HepG2 (cell line): Measurements from ENCODE around the gene CENPB. TPM values are rescaled to one million over a fixed set of nuclear protein-coding genes. Genes with fewer than 3 reads are reported as not detected.
A peak's percentile ranks its signal among the peaks of the same experiment; 100 is the strongest.

Experiments used
- AKAP8 ChIP-seq: sonication (generic); formaldehyde crosslinking; IDR thresholded peaks from 2 replicates; pipeline ENCODE4 v1.5.1; 2020; ENCODE audit warnings: mild to moderate bottlenecking, missing genetic modification reagents
- CBFB ChIP-seq: sonication (generic); formaldehyde crosslinking; IDR thresholded peaks from 2 replicates; pipeline ENCODE4 v1.4.0; 2020; ENCODE audit warnings: missing genetic modification reagents
- HNRNPH1 ChIP-seq: fragments of 200-400 bp; formaldehyde crosslinking; optimal IDR thresholded peaks from 2 replicates; pipeline ENCODE3; 2017; ENCODE audit warnings: mild to moderate bottlenecking, low read depth, low read length
- KDM1A ChIP-seq: IDR thresholded peaks from 2 replicates; pipeline ENCODE4 v1.6.1; 2016; ENCODE audit warnings: missing compliant biosample characterization
- KLF12 ChIP-seq: sonication (generic); formaldehyde crosslinking; IDR thresholded peaks from 2 replicates; pipeline ENCODE4 v1.4.0; 2020; ENCODE audit warnings: missing genetic modification reagents, borderline replicate concordance
- MTA1 ChIP-seq: sonication (generic); formaldehyde crosslinking; IDR thresholded peaks from 2 replicates; pipeline ENCODE4 v1.4.0; 2020; ENCODE audit warnings: missing genetic modification reagents, mild to moderate bottlenecking, borderline replicate concordance
- MTF2 ChIP-seq: sonication (generic); formaldehyde crosslinking; IDR thresholded peaks from 2 replicates; pipeline ENCODE4 v1.5.0; 2020; ENCODE audit warnings: missing genetic modification reagents, borderline replicate concordance
- MYPOP ChIP-seq: sonication (generic); formaldehyde crosslinking; IDR thresholded peaks from 2 replicates; pipeline ENCODE4 v1.8.1; 2023; ENCODE audit warnings: mild to moderate bottlenecking, moderate library complexity, missing genetic modification reagents
- PRDM10 ChIP-seq: sonication (generic); formaldehyde crosslinking; IDR thresholded peaks from 2 replicates; pipeline ENCODE4 v1.4.0; 2020; ENCODE audit warnings: low read depth, missing genetic modification reagents
- REXO4 ChIP-seq: sonication (generic); formaldehyde crosslinking; IDR thresholded peaks from 2 replicates; pipeline ENCODE4 v1.8.0; 2022; ENCODE audit warnings: missing genetic modification reagents, mild to moderate bottlenecking, borderline replicate concordance
- RFX5 ChIP-seq: IDR thresholded peaks from 2 replicates; pipeline ENCODE4 v1.6.1; 2011; ENCODE audit warnings: low read depth, low read length, improper control_type of control experiment
- RORA ChIP-seq: sonication (generic); formaldehyde crosslinking; IDR thresholded peaks from 2 replicates; pipeline ENCODE4 v1.5.0; 2020; ENCODE audit warnings: mild to moderate bottlenecking, missing genetic modification reagents, moderate library complexity
- ZMYM2 ChIP-seq: sonication (generic); formaldehyde crosslinking; IDR thresholded peaks from 2 replicates; pipeline ENCODE4 v1.8.0; 2022; ENCODE audit warnings: mild to moderate bottlenecking, missing genetic modification reagents
- ZNF280B ChIP-seq: sonication (generic); formaldehyde crosslinking; IDR thresholded peaks from 2 replicates; pipeline ENCODE4 v1.5.0; 2020; ENCODE audit warnings: missing genetic modification reagents, mild to moderate bottlenecking, borderline replicate concordance
- ZNF337 ChIP-seq: sonication (generic); formaldehyde crosslinking; IDR thresholded peaks from 2 replicates; pipeline ENCODE4 v1.5.1; 2020; ENCODE audit warnings: missing genetic modification reagents, low read depth, mild to moderate bottlenecking, borderline replicate concordance
- ZNF34 ChIP-seq: sonication (generic); formaldehyde crosslinking; IDR thresholded peaks from 2 replicates; pipeline ENCODE4 v1.4.0; 2020; ENCODE audit warnings: mild to moderate bottlenecking, missing genetic modification reagents, borderline replicate concordance
- ZNF619 ChIP-seq: sonication (generic); formaldehyde crosslinking; IDR thresholded peaks from 2 replicates; pipeline ENCODE4 v1.4.0; 2020; ENCODE audit warnings: mild to moderate bottlenecking, missing genetic modification reagents
- ZNF746 ChIP-seq: sonication (generic); formaldehyde crosslinking; IDR thresholded peaks from 2 replicates; pipeline ENCODE4 v1.8.0; 2022; ENCODE audit warnings: mild to moderate bottlenecking, missing genetic modification reagents
- polyA plus RNA-seq, 8 experiments: library from polyadenylated mRNA; depleted of rRNA in 3 of 8; stranded (reverse) in 7 of 8; unstranded in 1 of 8; fragments of >200 nt; fragmentation: Illumina TruSeq in 4 of 8; extraction: Trizol in 4 of 8; gene quantifications; 2 replicates each; pipeline versions ENCODE4 v1.2.1 to v1.2.3, GENCODE V29; 2011 to 2016; ENCODE audit warnings: low read depth in 4 of 8, missing spikeins in 1 of 8, mixed read lengths in 1 of 8; ENCODE audit not compliant: insufficient read depth in 1 of 8
- total RNA-seq, 5 experiments: library from RNA; depleted of rRNA; stranded (reverse); fragments of >200 nt; fragmentation: Illumina TruSeq; extraction: Trizol; gene quantifications; 2 replicates each; pipeline ENCODE4 v1.2.3, GENCODE V29; 2016; ENCODE audit warnings: low read depth in 1 of 5
- TF ChIP-seq, protein P1 (sequence below): sonication (generic); formaldehyde crosslinking; IDR thresholded peaks from 2 replicates; pipeline ENCODE4 v1.5.0; 2020; ENCODE audit warnings: missing genetic modification reagents

CENPB gene
- total and polyA plus RNA-seq, 2 of the 13 experiments (the other 11 are each of a cell fraction or from before 2014, with no cell fraction given) = 10.4 to 54.5 TPM

DNA sequence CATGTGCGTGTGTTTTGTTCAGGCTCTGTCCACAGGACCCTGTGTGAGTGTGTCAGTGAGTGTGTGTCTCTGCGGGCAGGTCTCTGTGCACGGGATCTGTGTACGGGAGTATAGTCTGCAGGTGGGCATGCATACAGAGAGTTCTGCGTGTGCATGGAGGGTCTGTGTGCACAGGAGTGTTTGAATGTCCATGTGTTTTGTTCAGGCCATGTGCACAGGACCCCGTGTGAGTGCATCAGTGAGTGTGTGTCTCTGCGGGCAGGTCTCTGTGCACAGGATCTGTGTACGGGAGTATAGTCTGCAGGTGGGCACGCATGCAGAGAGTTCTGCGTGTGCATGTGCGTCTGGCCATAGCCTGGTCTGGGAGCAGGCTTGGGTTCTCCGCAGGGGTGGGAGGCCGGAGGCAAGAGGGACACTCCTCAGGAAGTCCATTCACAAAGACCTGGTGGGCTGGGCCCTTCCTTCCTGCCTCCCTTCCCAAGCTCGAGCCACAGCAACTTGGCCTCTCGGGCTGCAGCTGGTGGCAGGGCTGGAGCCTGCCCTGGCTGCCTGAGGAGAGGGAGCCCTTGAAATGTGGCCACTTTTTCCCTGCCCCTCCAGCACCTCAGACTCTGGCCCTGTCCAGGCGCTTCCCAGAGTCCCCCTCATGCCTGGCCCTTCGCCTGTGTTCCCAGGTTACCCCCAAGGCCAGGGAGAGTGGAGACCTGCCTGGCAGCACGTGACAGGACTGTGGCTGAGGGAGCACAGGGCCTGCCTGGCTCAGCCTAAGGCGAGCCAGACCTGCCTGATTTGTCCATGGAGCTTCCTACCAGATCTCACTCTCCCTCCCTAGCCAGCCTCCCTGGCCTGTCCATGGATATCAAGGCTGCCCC lies 47.2 kb downstream of the CENPB start (continued):
- TF ChIP-seq, protein P1, sequence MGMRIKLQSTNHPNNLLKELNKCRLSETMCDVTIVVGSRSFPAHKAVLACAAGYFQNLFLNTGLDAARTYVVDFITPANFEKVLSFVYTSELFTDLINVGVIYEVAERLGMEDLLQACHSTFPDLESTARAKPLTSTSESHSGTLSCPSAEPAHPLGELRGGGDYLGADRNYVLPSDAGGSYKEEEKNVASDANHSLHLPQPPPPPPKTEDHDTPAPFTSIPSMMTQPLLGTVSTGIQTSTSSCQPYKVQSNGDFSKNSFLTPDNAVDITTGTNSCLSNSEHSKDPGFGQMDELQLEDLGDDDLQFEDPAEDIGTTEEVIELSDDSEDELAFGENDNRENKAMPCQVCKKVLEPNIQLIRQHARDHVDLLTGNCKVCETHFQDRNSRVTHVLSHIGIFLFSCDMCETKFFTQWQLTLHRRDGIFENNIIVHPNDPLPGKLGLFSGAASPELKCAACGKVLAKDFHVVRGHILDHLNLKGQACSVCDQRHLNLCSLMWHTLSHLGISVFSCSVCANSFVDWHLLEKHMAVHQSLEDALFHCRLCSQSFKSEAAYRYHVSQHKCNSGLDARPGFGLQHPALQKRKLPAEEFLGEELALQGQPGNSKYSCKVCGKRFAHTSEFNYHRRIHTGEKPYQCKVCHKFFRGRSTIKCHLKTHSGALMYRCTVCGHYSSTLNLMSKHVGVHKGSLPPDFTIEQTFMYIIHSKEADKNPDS (CRISPR knock-in tag) = peak; percentile 78; the same call in 1 of the 2 replicates
- no peak for TF ChIP-seq KLF12 (CRISPR knock-in tag)
- TF ChIP-seq ZNF280B (CRISPR knock-in tag) = no peak; the same call in 1 of the 2 replicates
- no peak for TF ChIP-seq CBFB (CRISPR knock-in tag)
- peak; percentile 57; the same call in 1 of the 2 replicates for TF ChIP-seq MTA1 (CRISPR knock-in tag)
- no peak for TF ChIP-seq ZNF34
- TF ChIP-seq RFX5 = peak; percentile 90
- no peak for TF ChIP-seq RORA (CRISPR knock-in tag)
- no peak for TF ChIP-seq HNRNPH1
- no peak for TF ChIP-seq MTF2
- 0 out of 2 replicates have a peak, but pooled peaks have one; percentile 7 for TF ChIP-seq KDM1A (CRISPR knock-in tag)
- TF ChIP-seq ZNF746 = no peak
- TF ChIP-seq ZMYM2 (CRISPR knock-in tag) = no peak
- TF ChIP-seq PRDM10 = no peak
- no peak for TF ChIP-seq AKAP8 (CRISPR knock-in tag)
- no peak for TF ChIP-seq MYPOP
- no peak for TF ChIP-seq ZNF337
- TF ChIP-seq ZNF619 (CRISPR knock-in tag) = 0 out of 2 replicates have a peak, but pooled peaks have one; percentile 83
- TF ChIP-seq REXO4 (CRISPR knock-in tag) = no peak; the same call in 1 of the 2 replicates
